ENCODE measurements around the gene IL22RA2.

DNA sequence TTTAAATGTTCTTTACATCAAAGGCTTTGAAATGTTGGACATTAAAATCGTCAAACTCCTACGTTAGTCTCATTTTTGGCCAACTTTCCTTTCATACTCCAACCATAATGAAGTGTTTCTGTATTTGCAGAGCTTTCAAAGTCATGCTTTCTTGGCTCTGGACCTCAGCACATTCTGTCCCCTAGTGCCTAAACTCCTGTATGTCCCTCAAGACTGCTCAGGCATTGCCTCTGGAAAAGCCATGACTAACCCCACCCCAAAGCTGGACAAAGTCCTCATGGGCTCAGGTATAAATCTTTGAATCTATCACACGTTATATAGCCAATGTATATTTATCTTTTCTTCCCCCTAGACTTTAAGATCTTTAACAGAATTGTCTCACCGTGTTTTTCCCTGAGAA, 26.8 kb upstream of the IL22RA2 start:
- TF ChIP-seq EZH2phosphoT487 (IDR thresholded peaks at IDR 0.05; ENCODE audit: insufficient read depth, low read depth), result no peak
- TF ChIP-seq EZH2 (IDR thresholded peaks at IDR 0.05; ENCODE audit: insufficient read depth, poor library complexity, severe bottlenecking), result no peak
